Fibroblast of gingiva (primary cell): Measurements from ENCODE around the gene ENPP6.
"Not testable (repeated sequence)": the region's sequence is repeated elsewhere in the genome, so short reads cannot be mapped to it uniquely, and the experiment has no call there.

Source experiments
- DNase-seq: peaks from one replicate; pipeline ENCODE4 v3.0.0-alpha.2; 2011; ENCODE audit warnings: low read depth

Gene ENPP6

GRCh38 chr4:184235526-184235925 lies 17.9 kb upstream of the ENPP6 start:
- DNase-seq, result no peak

- no peak for DNase-seq
Observed at GRCh38 chr4:184234155-184234554, 16.5 kb upstream of the ENPP6 start.

- DNase-seq, result no peak
Observed at GRCh38 chr4:184232975-184233374, 15.3 kb upstream of the ENPP6 start.

- DNase-seq, result no peak
Observed at GRCh38 chr4:184232202-184232601, 14.5 kb upstream of the ENPP6 start.

- no peak for DNase-seq
Observed at GRCh38 chr4:184231573-184231972, 13.9 kb upstream of the ENPP6 start.

- DNase-seq, result no peak
Observed at GRCh38 chr4:184228056-184228705, 10.5 kb upstream of the ENPP6 start.

GRCh38 chr4:184216515-184216914 lies 1.2 kb downstream of the ENPP6 start:
- no peak for DNase-seq

- no peak for DNase-seq
Observed at GRCh38 chr4:184215709-184216328, 1.9 kb downstream of the ENPP6 start.

GRCh38 chr4:184214931-184215330 lies 2.7 kb downstream of the ENPP6 start:
- no peak for DNase-seq

- not testable (repeated sequence) for DNase-seq
Observed at GRCh38 chr4:184207734-184208607, 9.7 kb downstream of the ENPP6 start.

GRCh38 chr4:184205243-184205642 lies 12.4 kb downstream of the ENPP6 start:
- DNase-seq, result no peak

- DNase-seq, result no peak
Observed at GRCh38 chr4:184203300-184203699, 14.4 kb downstream of the ENPP6 start.

GRCh38 chr4:184201179-184201578 lies 16.5 kb downstream of the ENPP6 start:
- no peak for DNase-seq

- no peak for DNase-seq
Observed at GRCh38 chr4:184200296-184200695, 17.4 kb downstream of the ENPP6 start.

GRCh38 chr4:184199780-184200179 lies 17.9 kb downstream of the ENPP6 start:
- no peak for DNase-seq

- DNase-seq, result no peak
Observed at GRCh38 chr4:184198190-184198589, 19.5 kb downstream of the ENPP6 start.

- DNase-seq, result no peak
Observed at GRCh38 chr4:184197536-184198082, 20.1 kb downstream of the ENPP6 start.

GRCh38 chr4:184196730-184197385 lies 20.8 kb downstream of the ENPP6 start:
- no peak for DNase-seq

GRCh38 chr4:184193556-184194525 lies 23.8 kb downstream of the ENPP6 start:
- DNase-seq, result no peak

- no peak for DNase-seq
Observed at GRCh38 chr4:184192933-184193332, 24.7 kb downstream of the ENPP6 start.

GRCh38 chr4:184191267-184191666 lies 26.4 kb downstream of the ENPP6 start:
- DNase-seq, result no peak
